ENCODE data around the gene PTCH1. TPM values are rescaled to one million over a fixed set of nuclear protein-coding genes. Genes with fewer than 3 reads are reported as not detected.

Gene PTCH1
- total RNA-seq, 2 donors from 2014 or later: 8.3 to 47.5 TPM

- WGBS, 2 donors: 86 to 87% methylated on average over 13 of the region's 13 CpGs
These were observed 56.1 kb downstream of the PTCH1 start for GRCh38 chr9:95460518-95461164.

GRCh38 chr9:95459851-95460517, 56.8 kb downstream of the PTCH1 start:
- intact Hi-C loops (cut with DNase I): no loop called here
- H3K27ac ChIP-seq: no peak overlapping the region
- DNase-seq: no peak
- H3K27me3 ChIP-seq: no peaks in the 10 kb centered on the region
- H3K9me3 ChIP-seq: no peaks in the 10 kb centered on the region
- no peak for ATAC-seq
- peaks cover 4 to 9% of the 10 kb centered on the region in 2 donors for H3K36me3 ChIP-seq (replicated peaks in 1 of 2; ENCODE audit: insufficient read depth in 1 of 2, low read depth in 2 of 2)
- WGBS, 2 donors: 83 to 86% methylated on average over 19 of the region's 19 CpGs
- TF ChIP-seq CTCF (IDR thresholded peaks at IDR 0.05): no peak
- no peak for TF ChIP-seq POLR2A (IDR thresholded peaks at IDR 0.05)
- no peak overlapping the region for H3K4me3 ChIP-seq
- H3K4me1 ChIP-seq: no peaks in the 10 kb centered on the region

More at GRCh38 chr9:95460518-95461164, 56.1 kb downstream of the PTCH1 start:
- TF ChIP-seq CTCF (IDR thresholded peaks at IDR 0.05): no peak
- TF ChIP-seq POLR2A (IDR thresholded peaks at IDR 0.05): no peak
- no peak for ATAC-seq
- Histone ChIP-seq H3K9me3 (no peaks in the 10 kb centered on the region), H3K27me3 (no peaks in the 10 kb centered on the region), H3K36me3 (replicated peaks in 1 of 2; ENCODE audit: insufficient read depth in 1 of 2, low read depth in 2 of 2) (peaks cover 4 to 9% of the 10 kb centered on the region in 2 donors), H3K4me1 (no peaks in the 10 kb centered on the region), H3K4me3 (no peak overlapping the region), H3K27ac (no peak overlapping the region)
- intact Hi-C loops (cut with DNase I): no loop called here
- no peak for DNase-seq

GRCh38 chr9:95459178-95459577, 57.6 kb downstream of the PTCH1 start:
- peaks cover 4 to 9% of the 10 kb centered on the region in 2 donors for H3K36me3 ChIP-seq (replicated peaks in 1 of 2; ENCODE audit: insufficient read depth in 1 of 2, low read depth in 2 of 2)
- ATAC-seq (no peak), DNase-seq (no peak)
- no peak overlapping the region for H3K27ac ChIP-seq
- no peaks in the 10 kb centered on the region for H3K27me3 ChIP-seq
- TF ChIP-seq CTCF (IDR thresholded peaks at IDR 0.05): no peak
- TF ChIP-seq POLR2A (IDR thresholded peaks at IDR 0.05): no peak
- no peaks in the 10 kb centered on the region for H3K4me1 ChIP-seq
- H3K4me3 ChIP-seq: no peak overlapping the region
- H3K9me3 ChIP-seq: no peaks in the 10 kb centered on the region
- intact Hi-C loops (cut with DNase I): no loop called here
- 86 to 89% methylated on average over 13 of the region's 13 CpGs for WGBS, 2 donors

- H3K9me3 ChIP-seq: no peaks in the 10 kb centered on the region
- 83 to 89% methylated on average over 6 of the region's 6 CpGs for WGBS, 2 donors
- H3K27ac ChIP-seq: no peak overlapping the region
- DNase-seq (no peak), ATAC-seq (no peak)
- H3K4me1 ChIP-seq: no peaks in the 10 kb centered on the region
- H3K36me3 ChIP-seq (replicated peaks in 1 of 2; ENCODE audit: insufficient read depth in 1 of 2, low read depth in 2 of 2): peaks cover 4 to 14% of the 10 kb centered on the region in 2 donors
- no peak for TF ChIP-seq CTCF (IDR thresholded peaks at IDR 0.05)
- no peak for TF ChIP-seq POLR2A (IDR thresholded peaks at IDR 0.05)
- H3K4me3 ChIP-seq: no peak overlapping the region
- intact Hi-C loops (cut with DNase I): no loop called here
- H3K27me3 ChIP-seq: no peaks in the 10 kb centered on the region
These were observed 58.1 kb downstream of the PTCH1 start for GRCh38 chr9:95458666-95459065.
